Measurements from ENCODE around the gene SPAG8.

DNA sequence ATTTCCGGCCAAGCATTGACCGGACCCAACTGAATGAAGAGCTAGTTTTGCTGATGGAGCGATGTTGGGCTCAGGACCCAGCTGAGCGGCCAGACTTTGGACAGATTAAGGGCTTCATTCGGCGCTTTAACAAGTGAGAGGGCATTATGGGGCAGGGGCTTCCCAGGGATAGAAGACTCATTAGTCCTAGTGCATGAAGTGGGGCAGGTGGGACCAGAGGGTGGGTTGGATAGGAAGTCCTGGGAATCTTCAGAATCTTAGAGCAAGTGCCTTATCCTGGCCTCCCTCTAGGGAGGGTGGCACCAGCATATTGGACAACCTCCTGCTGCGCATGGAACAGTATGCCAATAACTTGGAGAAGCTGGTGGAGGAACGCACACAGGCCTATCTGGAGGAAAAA, 6.0 kb downstream of the SPAG8 start:
- no peak for TF ChIP-seq EZH2 (IDR thresholded peaks at IDR 0.05; ENCODE audit: borderline replicate concordance, low read length)
- TF ChIP-seq, protein P1, sequence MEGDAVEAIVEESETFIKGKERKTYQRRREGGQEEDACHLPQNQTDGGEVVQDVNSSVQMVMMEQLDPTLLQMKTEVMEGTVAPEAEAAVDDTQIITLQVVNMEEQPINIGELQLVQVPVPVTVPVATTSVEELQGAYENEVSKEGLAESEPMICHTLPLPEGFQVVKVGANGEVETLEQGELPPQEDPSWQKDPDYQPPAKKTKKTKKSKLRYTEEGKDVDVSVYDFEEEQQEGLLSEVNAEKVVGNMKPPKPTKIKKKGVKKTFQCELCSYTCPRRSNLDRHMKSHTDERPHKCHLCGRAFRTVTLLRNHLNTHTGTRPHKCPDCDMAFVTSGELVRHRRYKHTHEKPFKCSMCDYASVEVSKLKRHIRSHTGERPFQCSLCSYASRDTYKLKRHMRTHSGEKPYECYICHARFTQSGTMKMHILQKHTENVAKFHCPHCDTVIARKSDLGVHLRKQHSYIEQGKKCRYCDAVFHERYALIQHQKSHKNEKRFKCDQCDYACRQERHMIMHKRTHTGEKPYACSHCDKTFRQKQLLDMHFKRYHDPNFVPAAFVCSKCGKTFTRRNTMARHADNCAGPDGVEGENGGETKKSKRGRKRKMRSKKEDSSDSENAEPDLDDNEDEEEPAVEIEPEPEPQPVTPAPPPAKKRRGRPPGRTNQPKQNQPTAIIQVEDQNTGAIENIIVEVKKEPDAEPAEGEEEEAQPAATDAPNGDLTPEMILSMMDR (IDR thresholded peaks at IDR 0.05; ENCODE audit: low read length), result no peak

Data from OCI-LY1 (cell line).